Panc1 (cell line): ENCODE results near the gene CDK14. TPM values are rescaled to one million over a fixed set of nuclear protein-coding genes. Genes with fewer than 3 reads are reported as not detected.
"Not testable (repeated sequence)": the region's sequence is repeated elsewhere in the genome, so short reads cannot be mapped to it uniquely, and the experiment has no call there.

Source experiments
- ATAC-seq: fragments of 200-7000 bp; cut with Tn5 transposase; 2 replicates; pipeline ENCODE4 v1.9.1; 2020; ENCODE audit warnings: mild to moderate bottlenecking, moderate library complexity
- BruUV-seq: library from RNA; stranded (reverse); fragments of 400-500 nt; replicated peaks from 2 replicates; lab custom pipeline; 2021; lab: Mats Ljungman, UMichigan
- CTCF ChIA-PET: fragments of 300-600 bp; sonication (Branson Sonifier 250); formaldehyde crosslinking; loops from one replicate; lab custom pipeline; 2022; ENCODE audit warnings: antibody characterized with exemption; lab: Charles Lee
- POLR2A ChIA-PET: fragments of 300-600 bp; sonication (Branson Sonifier 250); formaldehyde crosslinking; loops from one replicate; lab custom pipeline; 2022; ENCODE audit warnings: antibody characterized with exemption; lab: Charles Lee
- DNase-seq: peaks from one replicate; pipeline ENCODE4 v3.0.0-alpha.2; 2010; ENCODE audit warnings: low read depth, low spot score
- H3K27ac ChIP-seq: 2 replicates; pipeline ENCODE4 v1.5.1; 2011; ENCODE audit warnings: mild to moderate bottlenecking, low read length, inconsistent platforms
- H3K27me3 ChIP-seq: fragments of 200-500 bp; sonication (Bioruptor generic); 2 replicates; pipeline ENCODE4 v1.6.0; 2014; ENCODE audit warnings: low read length, inconsistent platforms; ENCODE audit not compliant: control insufficient read depth, insufficient read depth
- H3K36me3 ChIP-seq: fragments of 200-500 bp; sonication (Bioruptor generic); 2 replicates; pipeline ENCODE4 v1.5.1; 2014; ENCODE audit warnings: inconsistent platforms, mild to moderate bottlenecking, low read length, moderate library complexity; ENCODE audit not compliant: control insufficient read depth, insufficient read depth
- H3K4me1 ChIP-seq: 2 replicates; pipeline ENCODE4 v1.5.1; 2011; ENCODE audit warnings: inconsistent platforms, mild to moderate bottlenecking, low read length, moderate library complexity; ENCODE audit not compliant: control insufficient read depth, insufficient read depth
- H3K4me3 ChIP-seq, 2 experiments: 2 replicates each; pipeline ENCODE4 v1.5.1; 2011 to 2012; ENCODE audit warnings: low read depth in 2 of 2, low read length in 2 of 2, mild to moderate bottlenecking in 2 of 2, inconsistent platforms in 1 of 2, moderate library complexity in 1 of 2
- H3K9me3 ChIP-seq: fragments of 200-500 bp; sonication (Bioruptor generic); 2 replicates; pipeline ENCODE4 v1.5.1; 2014; ENCODE audit warnings: low read depth, mild to moderate bottlenecking, inconsistent platforms, low read length, moderate library complexity; ENCODE audit not compliant: control insufficient read depth, insufficient read depth
- POLR2AphosphoS5 ChIP-seq: IDR thresholded peaks from 2 replicates; pipeline ENCODE4 v1.6.1; 2012; ENCODE audit warnings: mild to moderate bottlenecking, low read depth, low read length, moderate library complexity
- SIN3A ChIP-seq: IDR thresholded peaks from 2 replicates; pipeline ENCODE4 v1.6.1; 2012; ENCODE audit warnings: low read depth, mild to moderate bottlenecking, low read length, moderate library complexity, borderline replicate concordance; ENCODE audit not compliant: insufficient read depth
- TCF7L2 ChIP-seq: IDR thresholded peaks from 2 replicates; pipeline ENCODE4 v1.6.1; 2011; ENCODE audit warnings: mild to moderate bottlenecking, low read depth, low read length, inconsistent platforms
- in situ Hi-C: cut with HindIII; loops from 2 replicates; pipeline ENCODE4 v1.10.0; 2016; ENCODE audit warnings: low sequenced_read_pairs, low pct_unique_long_range_greater_than_20kb
- intact Hi-C: fragments of 100-400 bp; cut with micrococcal nuclease; formaldehyde crosslinking; loops from one replicate; pipeline ENCODE4 v1.10.0; 2022; ENCODE audit not compliant: unreplicated experiment
- total RNA-seq: library from RNA; stranded (reverse); gene quantifications from one replicate; pipeline ENCODE4 v1.2.1, GENCODE V29; 2021; ENCODE audit not compliant: unreplicated experiment
- TF ChIP-seq, protein P1 (sequence below): fragments of 450-650 bp; IDR thresholded peaks from 2 replicates; pipeline ENCODE4 v1.5.1; 2017; ENCODE audit warnings: mild to moderate bottlenecking
- TF ChIP-seq, protein P2 (sequence below), 2 experiments: IDR thresholded peaks; 2 replicates each; pipeline ENCODE4 v1.6.1; 2011 to 2012; ENCODE audit warnings: low read depth in 2 of 2, control low read depth in 1 of 2, low read length in 1 of 2, mild to moderate bottlenecking in 1 of 2, moderate library complexity in 1 of 2; ENCODE audit not compliant: insufficient read depth in 1 of 2

CDK14 gene
- total RNA-seq, 1 experiment from 2014 or later = 3.0 TPM

DNA sequence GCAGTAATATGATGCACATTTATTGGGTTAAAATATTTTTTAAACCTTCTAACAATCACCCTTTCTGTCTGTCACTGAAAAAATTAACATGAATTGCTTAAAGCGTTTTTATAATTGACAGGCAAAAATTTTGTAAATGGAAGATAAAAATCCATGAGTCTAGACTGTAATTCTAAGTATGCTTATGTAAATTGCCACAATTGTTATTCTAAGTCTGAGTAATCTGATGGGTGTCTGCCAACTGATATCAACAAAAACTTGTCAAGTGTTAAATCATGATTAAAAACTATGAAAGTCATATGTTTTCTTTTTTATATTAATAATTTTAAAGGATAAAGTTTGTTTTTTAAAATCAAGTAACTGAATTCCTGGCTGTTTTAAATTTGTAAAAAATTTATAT lies 208.2 kb downstream of the CDK14 start:
- ChIA-PET POLR2A (no interaction called here), CTCF (no interaction called here)
- in situ Hi-C loops = no loop called here
- Histone ChIP-seq H3K9me3 (no peaks in the 10 kb centered on the region), H3K4me3 (no peak overlapping the region), H3K27me3 (no peaks in the 10 kb centered on the region), H3K36me3 (no peaks in the 10 kb centered on the region), H3K4me1 (no peaks in the 10 kb centered on the region), H3K27ac (no peak overlapping the region)
- TF ChIP-seq TCF7L2 (no peak), POLR2AphosphoS5 (no peak), SIN3A (no peak)
- TF ChIP-seq, protein P1, sequence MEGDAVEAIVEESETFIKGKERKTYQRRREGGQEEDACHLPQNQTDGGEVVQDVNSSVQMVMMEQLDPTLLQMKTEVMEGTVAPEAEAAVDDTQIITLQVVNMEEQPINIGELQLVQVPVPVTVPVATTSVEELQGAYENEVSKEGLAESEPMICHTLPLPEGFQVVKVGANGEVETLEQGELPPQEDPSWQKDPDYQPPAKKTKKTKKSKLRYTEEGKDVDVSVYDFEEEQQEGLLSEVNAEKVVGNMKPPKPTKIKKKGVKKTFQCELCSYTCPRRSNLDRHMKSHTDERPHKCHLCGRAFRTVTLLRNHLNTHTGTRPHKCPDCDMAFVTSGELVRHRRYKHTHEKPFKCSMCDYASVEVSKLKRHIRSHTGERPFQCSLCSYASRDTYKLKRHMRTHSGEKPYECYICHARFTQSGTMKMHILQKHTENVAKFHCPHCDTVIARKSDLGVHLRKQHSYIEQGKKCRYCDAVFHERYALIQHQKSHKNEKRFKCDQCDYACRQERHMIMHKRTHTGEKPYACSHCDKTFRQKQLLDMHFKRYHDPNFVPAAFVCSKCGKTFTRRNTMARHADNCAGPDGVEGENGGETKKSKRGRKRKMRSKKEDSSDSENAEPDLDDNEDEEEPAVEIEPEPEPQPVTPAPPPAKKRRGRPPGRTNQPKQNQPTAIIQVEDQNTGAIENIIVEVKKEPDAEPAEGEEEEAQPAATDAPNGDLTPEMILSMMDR = no peak
- TF ChIP-seq, protein P2, sequence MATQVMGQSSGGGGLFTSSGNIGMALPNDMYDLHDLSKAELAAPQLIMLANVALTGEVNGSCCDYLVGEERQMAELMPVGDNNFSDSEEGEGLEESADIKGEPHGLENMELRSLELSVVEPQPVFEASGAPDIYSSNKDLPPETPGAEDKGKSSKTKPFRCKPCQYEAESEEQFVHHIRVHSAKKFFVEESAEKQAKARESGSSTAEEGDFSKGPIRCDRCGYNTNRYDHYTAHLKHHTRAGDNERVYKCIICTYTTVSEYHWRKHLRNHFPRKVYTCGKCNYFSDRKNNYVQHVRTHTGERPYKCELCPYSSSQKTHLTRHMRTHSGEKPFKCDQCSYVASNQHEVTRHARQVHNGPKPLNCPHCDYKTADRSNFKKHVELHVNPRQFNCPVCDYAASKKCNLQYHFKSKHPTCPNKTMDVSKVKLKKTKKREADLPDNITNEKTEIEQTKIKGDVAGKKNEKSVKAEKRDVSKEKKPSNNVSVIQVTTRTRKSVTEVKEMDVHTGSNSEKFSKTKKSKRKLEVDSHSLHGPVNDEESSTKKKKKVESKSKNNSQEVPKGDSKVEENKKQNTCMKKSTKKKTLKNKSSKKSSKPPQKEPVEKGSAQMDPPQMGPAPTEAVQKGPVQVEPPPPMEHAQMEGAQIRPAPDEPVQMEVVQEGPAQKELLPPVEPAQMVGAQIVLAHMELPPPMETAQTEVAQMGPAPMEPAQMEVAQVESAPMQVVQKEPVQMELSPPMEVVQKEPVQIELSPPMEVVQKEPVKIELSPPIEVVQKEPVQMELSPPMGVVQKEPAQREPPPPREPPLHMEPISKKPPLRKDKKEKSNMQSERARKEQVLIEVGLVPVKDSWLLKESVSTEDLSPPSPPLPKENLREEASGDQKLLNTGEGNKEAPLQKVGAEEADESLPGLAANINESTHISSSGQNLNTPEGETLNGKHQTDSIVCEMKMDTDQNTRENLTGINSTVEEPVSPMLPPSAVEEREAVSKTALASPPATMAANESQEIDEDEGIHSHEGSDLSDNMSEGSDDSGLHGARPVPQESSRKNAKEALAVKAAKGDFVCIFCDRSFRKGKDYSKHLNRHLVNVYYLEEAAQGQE (IDR thresholded peaks at IDR 0.05; ENCODE audit: insufficient read depth in 1 of 2, low read depth in 2 of 2, low read length in 1 of 2) = no peak
- no peak for DNase-seq
- no TSS peak for BruUV-seq
- no peak for ATAC-seq
- intact Hi-C loops = no loop called here

DNA sequence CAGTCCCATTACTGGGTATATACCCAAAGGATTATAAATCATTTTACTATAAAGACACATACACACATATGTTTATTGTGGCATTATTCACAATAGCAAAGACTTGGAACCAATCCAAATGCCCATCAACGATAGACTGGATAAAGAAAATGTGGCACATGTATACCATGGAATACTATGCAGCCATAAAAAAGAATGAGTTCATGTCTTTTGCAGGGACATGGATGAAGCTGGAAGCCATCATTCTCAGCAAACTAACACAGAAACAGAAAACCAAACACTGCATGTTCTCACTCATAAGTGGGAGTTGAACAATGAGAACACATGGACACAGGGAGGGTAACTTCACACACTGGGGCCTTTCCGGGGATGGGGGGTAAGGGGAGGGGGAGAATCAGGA lies 219.4 kb downstream of the CDK14 start:
- H3K9me3 ChIP-seq, CTCF ChIA-PET, H3K27me3 ChIP-seq, intact Hi-C loops, in situ Hi-C loops, DNase-seq, H3K4me3 ChIP-seq, POLR2A ChIA-PET, ATAC-seq, H3K36me3 ChIP-seq, H3K4me1 ChIP-seq, H3K27ac ChIP-seq, BruUV-seq: not testable (repeated sequence)

DNA sequence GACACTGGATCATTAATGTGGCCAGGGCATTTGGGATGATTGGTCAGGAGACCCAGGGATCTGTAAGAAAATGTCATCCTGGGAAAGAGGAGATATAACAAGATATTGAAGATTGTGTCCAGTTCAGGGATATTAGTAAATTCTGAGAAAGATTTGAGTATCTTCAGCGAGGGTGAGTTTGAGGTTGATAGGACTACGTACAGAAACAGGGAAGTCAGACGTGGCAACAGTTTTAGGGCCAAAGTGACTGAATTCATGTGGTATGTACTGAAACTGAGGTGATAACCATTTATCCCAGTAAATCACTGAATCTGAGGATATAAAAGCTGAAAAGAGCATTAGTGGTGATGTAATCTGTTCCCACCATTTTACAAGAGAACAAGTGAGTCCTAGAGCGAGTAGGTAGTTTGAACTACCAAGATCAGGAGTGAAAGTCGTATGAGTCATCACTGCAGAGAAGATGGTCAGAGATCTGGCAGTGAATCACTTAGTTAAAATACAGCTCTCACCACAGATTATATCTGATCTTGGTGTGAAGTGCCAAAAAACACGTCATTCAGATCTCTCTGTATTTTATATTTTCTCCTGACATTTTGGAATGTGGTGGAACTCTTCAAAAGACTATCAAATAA lies 220.5 kb downstream of the CDK14 start:
- Histone ChIP-seq H3K4me1 (no peaks in the 10 kb centered on the region), H3K9me3 (no peaks in the 10 kb centered on the region), H3K27ac (no peak overlapping the region), H3K4me3 (no peak overlapping the region), H3K36me3 (no peaks in the 10 kb centered on the region), H3K27me3 (no peaks in the 10 kb centered on the region)
- intact Hi-C loops (no loop called here), in situ Hi-C loops (no loop called here)
- no peak for TF ChIP-seq POLR2AphosphoS5
- TF ChIP-seq, protein P1 = no peak
- no peak for TF ChIP-seq SIN3A
- TF ChIP-seq, protein P2 (IDR thresholded peaks at IDR 0.05; ENCODE audit: insufficient read depth in 1 of 2, low read depth in 2 of 2, low read length in 1 of 2) = no peak
- no peak for TF ChIP-seq TCF7L2
- ATAC-seq (no peak), DNase-seq (no peak)
- CTCF ChIA-PET = no interaction called here
- POLR2A ChIA-PET = no interaction called here
- no TSS peak for BruUV-seq
